HCT116 (cell line): Measurements from ENCODE around the gene CLN6. TPM values are rescaled to one million over a fixed set of nuclear protein-coding genes. Genes with fewer than 3 reads are reported as not detected.

Experiments
- ATAC-seq: fragments of 200-7000 bp; cut with Tn5 transposase; 2 replicates; pipeline ENCODE4 v1.9.1; 2020; ENCODE audit warnings: mild to moderate bottlenecking, moderate library complexity
- BruUV-seq: library from RNA; stranded (reverse); fragments of 400-500 nt; replicated peaks from 2 replicates; lab custom pipeline; 2021; lab: Mats Ljungman, UMichigan
- CTCF ChIA-PET: fragments of 300-600 bp; sonication (Branson Sonifier 250); formaldehyde crosslinking; loops from one replicate; lab custom pipeline; 2021; ENCODE audit warnings: antibody characterized with exemption; lab: Charles Lee
- POLR2A ChIA-PET: fragments of 300-600, 350-600 bp; sonication (Branson Sonifier 250); formaldehyde crosslinking; loops from one replicate; lab custom pipeline; 2021; ENCODE audit warnings: antibody characterized with exemption; lab: Charles Lee
- RAD21 ChIA-PET, 2 experiments: fragments of 300-600 bp; sonication (Branson Sonifier 250); formaldehyde crosslinking; loops; one replicate each; lab custom pipeline; 2023; ENCODE audit warnings: low total read pairs in 2 of 2; ENCODE audit not compliant: uncharacterized antibody in 2 of 2, unreplicated experiment in 2 of 2, low non-redundant PET in 1 of 2; lab: Charles Lee
- DNase-seq: peaks from one replicate; pipeline ENCODE4 v3.0.0-alpha.2; 2010; ENCODE audit warnings: low read depth, low spot score
- H2AFZ ChIP-seq: fragments of 200-600 bp; shearing (Covaris generic), sonication (generic); 2 replicates; pipeline ENCODE4 v1.6.1; 2017; ENCODE audit warnings: low read depth, mixed run types, mixed read lengths, antibody characterized with exemption, low read length; ENCODE audit not compliant: poor library complexity, severe bottlenecking
- H3K27ac ChIP-seq: 2 replicates; pipeline ENCODE4 v1.5.1; 2012; ENCODE audit warnings: low read depth, low read length
- H3K27me3 ChIP-seq: fragments of 200-600 bp; sonication (generic); 2 replicates; pipeline ENCODE4 v1.6.1; 2016; ENCODE audit warnings: mixed run types, low read length, mixed read lengths; ENCODE audit not compliant: insufficient read depth
- H3K36me3 ChIP-seq, 2 experiments: fragments of 200-500 bp in 1 of 2; fragments of 200-600 bp in 1 of 2; sonication (Bioruptor generic) in 1 of 2; sonication (generic) in 1 of 2; 2 replicates each; pipeline versions ENCODE4 v1.5.1 to v1.6.1; 2014 to 2016; ENCODE audit warnings: low read length in 2 of 2, inconsistent platforms in 1 of 2, mixed read lengths in 1 of 2, mixed run types in 1 of 2; ENCODE audit not compliant: insufficient read depth in 2 of 2, control insufficient read depth in 1 of 2
- H3K4me1 ChIP-seq, 2 experiments: fragments of 200-600 bp in 1 of 2; sonication (generic) in 1 of 2; 2 replicates each; pipeline versions ENCODE4 v1.5.1 to v1.6.1; 2012 to 2017; ENCODE audit warnings: low read length in 2 of 2, inconsistent platforms in 1 of 2, mild to moderate bottlenecking in 1 of 2, mixed read lengths in 1 of 2, mixed run types in 1 of 2, moderate library complexity in 1 of 2; ENCODE audit not compliant: insufficient read depth in 2 of 2, control insufficient read depth in 1 of 2
- H3K4me2 ChIP-seq: fragments of 200-600 bp; sonication (generic); 2 replicates; pipeline ENCODE4 v1.6.1; 2017; ENCODE audit warnings: mixed run types, low read length, mixed read lengths
- H3K4me3 ChIP-seq, 2 experiments: fragments of 200-600 bp in 1 of 2; sonication (generic) in 1 of 2; replicated peaks in 1 of 2; 2 replicates each; pipeline ENCODE4 v1.5.1; 2011 to 2016; ENCODE audit warnings: low read length in 2 of 2, control low read depth in 1 of 2, low read depth in 1 of 2, mild to moderate bottlenecking in 1 of 2, mixed read lengths in 1 of 2, mixed run types in 1 of 2
- H3K79me2 ChIP-seq: fragments of 200-600 bp; sonication (generic); 2 replicates; pipeline ENCODE4 v1.6.1; 2017; ENCODE audit warnings: mild to moderate bottlenecking, mixed run types, low read length, moderate library complexity, mixed read lengths; ENCODE audit not compliant: insufficient read depth
- H3K9ac ChIP-seq: fragments of 200-600 bp; sonication (generic); 2 replicates; pipeline ENCODE4 v1.6.1; 2016; ENCODE audit warnings: low read length, mixed read lengths
- H3K9me2 ChIP-seq: fragments of 200-600 bp; sonication (generic), shearing (Covaris generic); 2 replicates; pipeline ENCODE4 v1.6.1; 2017; ENCODE audit warnings: mixed run types, mild to moderate bottlenecking, moderate library complexity; ENCODE audit not compliant: insufficient read depth
- H3K9me3 ChIP-seq, 2 experiments: fragments of 200-500 bp in 1 of 2; fragments of 200-600 bp in 1 of 2; sonication (Bioruptor generic) in 1 of 2; sonication (generic) in 1 of 2; 2 replicates each; pipeline ENCODE4 v1.6.1; 2014 to 2017; ENCODE audit warnings: low read length in 2 of 2, mixed read lengths in 2 of 2, inconsistent platforms in 1 of 2, low read depth in 1 of 2, mild to moderate bottlenecking in 1 of 2, mixed run types in 1 of 2, moderate library complexity in 1 of 2; ENCODE audit not compliant: control insufficient read depth in 1 of 2, insufficient read depth in 1 of 2
- H4K20me1 ChIP-seq: fragments of 200-600 bp; sonication (generic), shearing (Covaris generic); 2 replicates; pipeline ENCODE4 v1.6.1; 2017; ENCODE audit warnings: mixed run types, mild to moderate bottlenecking, moderate library complexity; ENCODE audit not compliant: insufficient read depth
- JUND ChIP-seq: IDR thresholded peaks from 2 replicates; pipeline ENCODE4 v1.6.1; 2012
- POLR2A ChIP-seq: IDR thresholded peaks from 2 replicates; pipeline ENCODE4 v1.7.0; 2011; ENCODE audit warnings: borderline replicate concordance; ENCODE audit not compliant: insufficient read depth, insufficient read length; ENCODE audit errors: extremely low read depth
- REST ChIP-seq: IDR thresholded peaks from 2 replicates; pipeline ENCODE4 v1.6.1; 2012; ENCODE audit warnings: low read depth
- intact Hi-C: fragments of 100-400 bp; cut with micrococcal nuclease; formaldehyde crosslinking; loops from 2 replicates; pipeline ENCODE4 v1.10.0; 2022
- total RNA-seq: library from RNA; stranded (reverse); gene quantifications from one replicate; pipeline ENCODE4 v1.2.1, GENCODE V29; 2021; ENCODE audit not compliant: unreplicated experiment

The CLN6 gene
- total RNA-seq, 1 experiment from 2014 or later, result 44.1 TPM

GRCh38 chr15:68220967-68221366 lies 8.6 kb downstream of the CLN6 start (continued):
- no peak for TF ChIP-seq REST
- TF ChIP-seq, all 23 proteins: peak for 0

GRCh38 chr15:68220489-68220888 lies 9.0 kb downstream of the CLN6 start:
- Histone ChIP-seq H3K4me1 (no peaks in the 10 kb centered on the region), H3K79me2 (peaks cover 79% of the 10 kb centered on the region), H2AFZ (no peak overlapping the region), H4K20me1 (peaks cover 4% of the 10 kb centered on the region; the same call in 1 of the 2 replicates), H3K27ac (no peak overlapping the region)
- ChIA-PET POLR2A (interaction anchor here (0.6 kb wide), 1 partner anchor 11 kb away, joined by 4 read pairs; no protein-coding TSS in a partner anchor), CTCF (interaction anchor here (1.2 kb wide), 1 partner anchor 10 kb away, joined by 3 read pairs; no protein-coding TSS in a partner anchor)
- TF ChIP-seq POLR2A, result no peak
- no peak for TF ChIP-seq JUND
- TF ChIP-seq, all 23 proteins: peak for 0
- Histone ChIP-seq H3K4me2 (no peak overlapping the region), H3K9me2 (no peaks in the 10 kb centered on the region), H3K9ac (no peak overlapping the region), H3K27me3 (no peaks in the 10 kb centered on the region), H3K9me3 (no peaks in the 10 kb centered on the region), H3K4me3 (no peak overlapping the region), H3K36me3 (peaks cover 0 to 24% of the 10 kb centered on the region in 2 experiments; a peak in 1 of 4 replicates)
- no peak for ATAC-seq
- RAD21 ChIA-PET, result no interaction called here
- no peak for DNase-seq
- intact Hi-C loops, result no loop called here
- no TSS peak for BruUV-seq
